HUES6 (cell line): ENCODE data around the gene TMA7B.
"Not testable (repeated sequence)": the region's sequence is repeated elsewhere in the genome, so short reads cannot be mapped to it uniquely, and the experiment has no call there.

Experiments
- H3K27ac ChIP-seq: 2 replicates; pipeline ENCODE4 v1.7.0; 2013; ENCODE audit warnings: low read depth, mild to moderate bottlenecking, low read length, inconsistent platforms
- H3K27me3 ChIP-seq: 2 replicates; pipeline ENCODE4 v1.6.1; 2013; ENCODE audit warnings: low read length; ENCODE audit not compliant: control insufficient read depth, insufficient read depth
- H3K36me3 ChIP-seq: 2 replicates; pipeline ENCODE4 v1.6.1; 2013; ENCODE audit warnings: low read length; ENCODE audit not compliant: control insufficient read depth, insufficient read depth
- H3K4me1 ChIP-seq: 2 replicates; pipeline ENCODE4 v1.6.1; 2013; ENCODE audit warnings: low read length; ENCODE audit not compliant: control insufficient read depth, insufficient read depth
- H3K4me3 ChIP-seq: 2 replicates; pipeline ENCODE4 v1.5.1; 2013; ENCODE audit warnings: low read depth, low read length
- H3K9ac ChIP-seq: one replicate; pipeline ENCODE4 v1.6.1; 2013; ENCODE audit warnings: mild to moderate bottlenecking, low read length
- H3K9me3 ChIP-seq: 2 replicates; pipeline ENCODE4 v1.6.1; 2013; ENCODE audit warnings: low read depth, low read length; ENCODE audit not compliant: control insufficient read depth, insufficient read depth

The TMA7B gene

GRCh38 chr22:39943953-39944872 is 16.0 kb upstream of the TMA7B start:
- Histone ChIP-seq H3K36me3 (no peaks in the 10 kb centered on the region), H3K4me1 (peaks cover 65% of the 10 kb centered on the region), H3K27me3 (no peaks in the 10 kb centered on the region), H3K9me3 (no peaks in the 10 kb centered on the region), H3K4me3 (no peak overlapping the region), H3K27ac (no peak overlapping the region), H3K9ac (no peak overlapping the region)

DNA sequence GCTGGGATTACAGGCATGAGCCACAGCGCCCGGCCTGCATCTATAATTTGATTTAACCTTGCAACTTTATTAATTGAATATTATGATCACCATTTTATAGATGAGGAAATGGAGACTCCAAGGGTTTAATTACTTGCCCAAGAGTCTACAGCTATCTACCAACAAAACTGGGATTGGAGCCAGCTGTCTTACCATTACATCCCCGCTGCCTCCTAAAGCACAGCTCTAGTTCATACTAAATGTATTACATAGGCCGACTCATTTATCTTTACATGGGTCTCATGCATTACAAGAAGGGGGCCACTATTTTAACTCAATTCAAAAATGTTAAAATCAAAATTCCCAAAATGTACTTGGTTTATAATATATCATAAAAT is 14.1 kb upstream of the TMA7B start:
- H3K27ac ChIP-seq: no peak overlapping the region
- H3K27me3 ChIP-seq: no peaks in the 10 kb centered on the region
- H3K36me3 ChIP-seq: no peaks in the 10 kb centered on the region
- H3K9ac ChIP-seq: no peak overlapping the region
- no peaks in the 10 kb centered on the region for H3K9me3 ChIP-seq
- H3K4me1 ChIP-seq: peaks cover 56% of the 10 kb centered on the region
- H3K4me3 ChIP-seq: no peak overlapping the region

DNA sequence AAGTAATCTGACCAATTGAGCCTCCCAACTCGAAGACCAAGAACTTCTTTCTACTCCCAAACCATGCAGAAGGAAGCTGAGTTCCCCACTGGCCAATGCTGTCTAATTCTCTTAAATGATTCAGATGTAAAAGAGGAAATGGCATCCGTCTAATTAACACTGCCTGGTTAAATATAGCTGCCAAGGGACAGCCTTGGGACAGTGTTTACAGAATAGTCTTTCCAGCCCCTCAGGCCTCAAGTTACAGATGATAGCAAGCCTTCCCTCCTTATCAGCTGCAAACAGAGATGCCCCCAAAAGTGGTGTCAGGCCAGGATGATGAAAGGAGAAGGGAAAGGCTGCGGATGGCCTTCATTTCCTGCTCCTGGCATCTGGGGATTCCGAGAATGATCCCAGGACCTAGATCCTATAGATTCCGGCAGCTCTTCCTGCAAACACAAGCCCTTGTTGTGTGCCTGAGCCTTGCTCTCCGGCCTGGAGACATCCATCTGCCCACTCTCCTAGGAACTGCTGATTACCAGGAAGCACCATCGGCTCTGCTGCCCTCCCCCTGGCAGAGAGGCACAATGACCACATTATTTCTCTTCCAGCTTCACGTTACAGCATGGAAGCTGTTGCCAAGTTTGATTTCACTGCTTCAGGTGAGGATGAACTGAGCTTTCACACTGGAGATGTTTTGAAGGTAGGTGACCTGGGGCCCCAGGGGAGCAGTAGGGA is 13.5 kb upstream of the TMA7B start:
- Histone ChIP-seq H3K27ac (no peak overlapping the region), H3K4me1 (peaks cover 50% of the 10 kb centered on the region), H3K27me3 (no peaks in the 10 kb centered on the region), H3K36me3 (no peaks in the 10 kb centered on the region), H3K9me3 (no peaks in the 10 kb centered on the region), H3K9ac (peak overlapping the region; percentile 56), H3K4me3 (peak overlapping the region; percentile 4; the same call in 1 of the 2 replicates)

- Histone ChIP-seq H3K4me1 (peaks cover 48% of the 10 kb centered on the region), H3K4me3 (peak overlapping the region; percentile 4; the same call in 1 of the 2 replicates), H3K36me3 (no peaks in the 10 kb centered on the region), H3K27ac (no peak overlapping the region; the same call in 1 of the 2 replicates), H3K9ac (peak overlapping the region; percentile 56), H3K27me3 (no peaks in the 10 kb centered on the region), H3K9me3 (no peaks in the 10 kb centered on the region)
Measured at GRCh38 chr22:39947220-39948216, 12.7 kb upstream of the TMA7B start.

DNA sequence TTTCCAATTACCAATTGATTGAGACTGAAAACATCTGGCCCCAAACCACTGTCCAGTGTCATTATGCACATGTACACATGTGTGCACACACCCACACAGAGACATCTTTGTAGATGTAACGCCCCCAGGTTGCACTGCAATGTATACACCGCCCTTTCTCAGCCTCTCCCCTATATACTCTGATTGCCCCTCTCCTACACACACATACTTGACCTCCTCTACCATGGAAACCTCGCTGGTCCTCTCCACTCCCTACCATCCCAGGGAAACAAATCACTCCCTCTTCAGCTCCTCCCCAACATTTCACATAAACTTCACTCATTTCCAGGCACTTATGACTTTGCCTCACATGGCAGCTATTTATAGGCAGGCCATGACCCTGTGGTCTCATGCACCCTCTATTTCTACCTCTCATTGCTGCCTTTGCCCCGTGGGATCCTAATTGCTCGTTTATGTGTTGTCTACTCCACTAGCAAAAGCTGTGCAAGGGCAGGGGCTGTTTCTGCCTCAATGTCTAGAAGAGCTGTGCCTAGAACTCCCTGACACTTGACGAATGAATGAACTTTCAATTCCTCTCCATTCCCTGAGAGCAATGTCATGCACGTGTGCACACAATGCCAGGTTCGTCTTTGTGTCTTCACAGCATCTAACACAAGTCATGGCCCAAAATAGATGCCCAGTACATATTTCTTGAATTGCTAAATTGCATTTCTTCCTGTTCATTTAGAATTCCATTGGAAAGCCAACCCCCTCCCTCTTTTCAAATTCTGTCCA is 10.0 kb upstream of the TMA7B start:
- Histone ChIP-seq H3K27me3 (no peaks in the 10 kb centered on the region), H3K9ac (no peak overlapping the region)

DNA sequence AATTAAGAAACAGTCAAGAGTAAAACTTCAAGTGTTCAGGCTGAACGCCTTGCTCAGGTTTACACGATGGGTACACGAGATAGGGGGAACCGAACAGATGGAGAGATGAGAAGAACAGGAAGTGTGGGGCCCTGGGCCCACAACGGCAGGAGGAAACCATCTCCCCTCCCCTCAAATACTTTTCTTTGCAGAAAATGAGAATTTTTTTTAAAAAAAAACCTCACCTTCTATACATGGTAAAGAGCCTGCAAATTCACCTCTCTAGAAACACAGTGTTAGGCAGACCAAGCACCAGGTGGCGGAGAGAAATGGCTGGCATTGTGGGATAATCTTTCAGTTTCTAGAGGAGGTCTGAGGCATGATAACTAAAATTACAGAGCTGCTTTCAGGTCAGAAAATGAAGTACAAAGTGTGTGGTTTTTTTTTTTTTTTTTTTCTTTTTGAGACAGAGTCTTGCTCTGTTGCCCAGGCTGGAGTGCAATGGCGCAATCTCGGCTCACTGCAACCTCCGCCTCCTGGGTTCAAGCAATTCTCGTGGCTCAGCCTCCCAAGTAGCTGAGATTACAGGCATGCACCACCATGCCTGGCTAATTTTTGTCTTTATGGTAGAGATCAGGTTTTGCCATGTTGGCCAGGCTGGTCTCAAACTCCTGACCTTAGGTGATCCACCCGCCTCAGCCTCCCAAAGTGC is 8.4 kb upstream of the TMA7B start:
- not testable (repeated sequence) for H3K9me3 ChIP-seq, H3K9ac ChIP-seq, H3K36me3 ChIP-seq, H3K4me3 ChIP-seq, H3K27me3 ChIP-seq, H3K27ac ChIP-seq
- peaks cover 23% of the 10 kb centered on the region for H3K4me1 ChIP-seq

More for the DNA sequence above, 10.0 kb upstream of the TMA7B start:
- Histone ChIP-seq H3K27ac (no peak overlapping the region), H3K4me1 (peaks cover 34% of the 10 kb centered on the region), H3K9me3 (no peaks in the 10 kb centered on the region), H3K36me3 (no peaks in the 10 kb centered on the region), H3K4me3 (no peak overlapping the region)

GRCh38 chr22:39952347-39952746 is 7.8 kb upstream of the TMA7B start:
- Histone ChIP-seq H3K27me3 (no peaks in the 10 kb centered on the region), H3K4me1 (peaks cover 20% of the 10 kb centered on the region), H3K9me3 (no peaks in the 10 kb centered on the region), H3K4me3 (no peak overlapping the region), H3K27ac (no peak overlapping the region), H3K36me3 (no peaks in the 10 kb centered on the region), H3K9ac (no peak overlapping the region)

DNA sequence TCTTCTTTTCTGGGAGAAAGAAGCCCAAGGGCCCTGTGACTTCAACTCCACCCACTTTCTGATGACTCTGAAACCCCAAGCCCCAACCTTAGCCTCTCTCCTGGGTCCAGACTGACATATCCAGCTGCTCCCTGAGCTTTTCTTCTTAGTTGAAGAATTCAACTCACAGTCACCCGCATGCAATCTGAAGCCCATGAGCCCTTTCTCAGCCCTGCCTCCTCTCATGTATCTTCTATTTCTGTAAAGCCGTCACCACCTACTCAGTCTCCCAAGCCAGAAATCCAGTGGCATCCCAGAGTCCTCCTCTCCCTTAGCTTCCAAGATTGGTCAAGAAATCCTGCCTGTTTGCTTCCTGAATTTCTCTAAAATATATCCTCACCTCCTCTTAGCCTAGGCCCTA is 7.1 kb upstream of the TMA7B start:
- Histone ChIP-seq H3K9me3 (no peaks in the 10 kb centered on the region), H3K4me3 (no peak overlapping the region), H3K4me1 (peaks cover 15% of the 10 kb centered on the region), H3K9ac (no peak overlapping the region), H3K36me3 (no peaks in the 10 kb centered on the region), H3K27ac (no peak overlapping the region), H3K27me3 (no peaks in the 10 kb centered on the region)

DNA sequence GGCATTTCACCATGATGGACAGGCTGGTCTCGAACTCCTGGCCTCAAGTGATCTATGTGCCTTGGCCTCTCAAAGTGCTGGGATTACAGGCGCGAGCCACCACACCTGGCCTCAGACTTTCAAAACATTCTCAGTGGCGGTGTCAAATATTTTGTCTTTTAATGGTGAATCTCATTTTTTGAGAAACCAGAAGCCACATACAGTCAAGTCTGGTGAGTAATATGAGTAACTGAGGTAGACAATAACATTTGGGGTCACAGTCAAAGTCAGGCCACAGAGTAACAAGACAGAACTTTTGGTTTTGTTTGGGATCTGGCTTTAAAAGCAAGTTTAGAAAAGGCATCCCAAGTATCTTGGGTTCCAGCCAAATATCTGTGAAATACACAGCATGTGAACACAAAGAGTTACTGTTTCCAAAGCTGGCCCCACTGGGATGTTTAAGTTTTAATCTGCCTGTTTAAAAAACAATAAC is 5.6 kb upstream of the TMA7B start:
- no peaks in the 10 kb centered on the region for H3K27me3 ChIP-seq
- H3K9me3 ChIP-seq: no peaks in the 10 kb centered on the region
- no peak overlapping the region for H3K27ac ChIP-seq
- peaks cover 23% of the 10 kb centered on the region for H3K4me1 ChIP-seq
- H3K36me3 ChIP-seq: no peaks in the 10 kb centered on the region
- no peak overlapping the region for H3K4me3 ChIP-seq
- no peak overlapping the region for H3K9ac ChIP-seq
